Ecto neural progenitor cell (in vitro differentiated cells): ENCODE data around the gene MKRN2.
"Not testable (repeated sequence)": the region's sequence is repeated elsewhere in the genome, so short reads cannot be mapped to it uniquely, and the experiment has no call there.

Experiments
- DNase-seq: peaks from one replicate; pipeline ENCODE4 v3.0.0-alpha.2; 2018; ENCODE audit warnings: low spot score

MKRN2 gene

DNA sequence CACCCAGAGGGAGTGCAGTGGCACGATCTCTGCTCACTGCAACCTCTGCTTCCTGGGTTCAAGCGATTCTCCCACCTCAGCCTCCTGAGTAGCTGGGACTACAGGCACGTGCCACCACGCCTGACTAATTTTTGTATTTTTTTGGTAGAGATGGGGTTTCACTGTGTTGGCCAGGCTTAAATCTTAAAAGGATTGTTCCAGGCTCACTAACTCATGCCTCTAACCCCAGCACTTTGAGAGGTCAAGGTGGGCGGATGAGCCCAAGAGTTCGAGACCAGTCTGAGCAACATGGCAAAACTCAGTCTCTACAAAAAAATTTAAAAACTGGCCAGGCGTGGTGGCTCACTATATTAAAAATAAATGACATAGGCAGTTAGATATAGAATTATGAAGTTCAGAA is 74.0 kb downstream of the MKRN2 start:
- not testable (repeated sequence) for DNase-seq

DNA sequence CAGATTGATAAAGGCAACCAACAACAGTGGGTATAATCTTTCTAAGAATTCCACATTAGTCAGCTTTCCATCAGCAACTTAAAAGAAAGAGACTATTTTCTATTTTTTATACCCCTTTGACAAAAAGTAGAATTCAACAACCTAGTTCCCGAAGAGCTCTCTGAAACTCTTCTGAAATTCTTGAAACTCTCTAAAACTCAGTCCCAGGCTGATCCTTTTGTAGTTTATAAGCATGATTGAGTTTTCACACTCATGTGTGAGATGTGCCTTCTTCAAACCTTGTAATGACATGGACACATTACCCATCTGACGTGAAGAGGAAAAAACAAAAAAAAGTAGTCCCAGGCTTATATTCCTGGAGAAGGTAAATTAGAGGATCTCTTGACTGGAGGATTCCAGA is 75.6 kb downstream of the MKRN2 start:
- DNase-seq, result no peak

DNA sequence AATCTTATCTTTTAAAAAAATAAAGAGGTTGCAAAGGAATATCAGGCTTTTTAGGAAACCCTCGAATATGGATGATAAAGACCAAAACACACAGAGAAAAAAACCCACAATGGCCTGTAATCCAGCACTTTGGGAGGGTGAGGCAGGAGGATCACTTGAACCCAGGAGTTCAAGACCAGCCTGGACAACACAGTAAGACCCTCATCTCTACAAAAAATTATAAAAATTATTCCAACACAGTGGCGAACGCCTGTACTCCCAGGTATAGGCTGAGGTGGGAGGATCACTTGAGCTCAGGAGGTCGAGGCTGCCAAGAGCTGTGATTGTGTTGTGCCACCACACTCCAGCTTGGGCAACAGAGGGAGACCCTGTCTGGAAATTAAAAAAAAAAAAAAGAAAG is 76.2 kb downstream of the MKRN2 start:
- no peak for DNase-seq
